Measurements from ENCODE around the gene FOXP1.

FOXP1 gene

GRCh38 chr3:71054312-71054711 is 529.2 kb downstream of the FOXP1 start:
- no peak for DNase-seq (ENCODE audit: low read depth)

DNA sequence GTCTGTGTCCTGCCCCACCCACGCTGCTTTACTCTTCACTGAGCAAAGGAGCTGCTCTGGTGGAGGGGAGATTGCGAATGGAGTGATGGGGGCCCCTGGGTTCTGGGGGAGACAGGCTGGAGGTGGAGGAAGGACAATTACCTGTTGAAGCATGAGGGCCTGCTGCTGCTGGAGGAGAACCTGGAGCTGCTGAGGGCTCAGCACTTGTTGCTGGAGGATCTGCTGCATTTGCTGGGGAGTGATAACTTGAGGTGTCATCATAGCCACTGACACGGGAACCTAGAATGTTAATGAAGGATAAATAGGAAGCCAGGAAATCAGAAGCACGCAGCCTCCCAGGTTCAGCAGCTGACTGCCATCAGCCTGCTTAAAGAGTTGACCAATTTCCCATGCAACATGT is 530.0 kb downstream of the FOXP1 start:
- DNase-seq (ENCODE audit: low read depth), result no peak

GRCh38 chr3:71052716-71053115 is 530.8 kb downstream of the FOXP1 start:
- no peak for DNase-seq (ENCODE audit: low read depth)

DNA sequence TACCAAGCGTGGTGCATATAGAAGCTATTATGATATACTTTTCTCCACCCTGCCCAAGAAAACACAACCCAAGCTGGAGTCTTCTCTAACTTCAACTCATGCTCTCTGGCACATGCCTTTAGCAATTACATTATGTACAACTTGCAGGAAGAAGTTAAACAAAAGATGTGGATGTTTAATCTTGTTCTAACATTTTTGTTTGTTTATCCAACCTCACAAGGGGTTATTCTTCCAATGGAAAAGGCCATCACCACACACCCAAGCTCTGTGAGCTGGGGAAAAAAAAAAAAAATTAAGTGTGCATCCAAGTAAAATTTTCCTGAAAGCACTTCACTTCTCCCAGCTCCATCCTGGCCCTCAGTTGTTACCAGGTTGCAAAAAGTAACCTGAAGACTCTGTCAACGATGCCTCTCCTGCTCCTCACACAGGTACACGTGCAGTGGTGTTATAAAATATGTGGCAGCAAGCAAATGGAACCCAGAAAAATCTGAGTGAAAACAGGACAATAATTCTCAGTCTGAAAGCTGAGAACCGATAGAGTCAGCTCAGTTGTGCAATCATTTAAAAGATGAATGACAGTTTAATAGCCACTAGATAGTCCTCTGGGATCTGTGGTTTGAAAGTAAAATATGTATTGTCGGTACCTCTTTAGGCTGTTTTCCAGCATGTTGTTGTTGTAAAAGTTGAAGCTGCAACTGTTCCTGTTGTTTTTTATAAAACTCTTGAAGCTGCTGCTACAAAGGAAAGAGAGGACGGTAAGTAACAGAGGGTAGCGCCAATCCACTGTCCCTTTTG is 531.4 kb downstream of the FOXP1 start:
- no peak for DNase-seq (ENCODE audit: low read depth)

GRCh38 chr3:71051259-71051595 is 532.3 kb downstream of the FOXP1 start:
- DNase-seq (ENCODE audit: low read depth), result no peak

DNA sequence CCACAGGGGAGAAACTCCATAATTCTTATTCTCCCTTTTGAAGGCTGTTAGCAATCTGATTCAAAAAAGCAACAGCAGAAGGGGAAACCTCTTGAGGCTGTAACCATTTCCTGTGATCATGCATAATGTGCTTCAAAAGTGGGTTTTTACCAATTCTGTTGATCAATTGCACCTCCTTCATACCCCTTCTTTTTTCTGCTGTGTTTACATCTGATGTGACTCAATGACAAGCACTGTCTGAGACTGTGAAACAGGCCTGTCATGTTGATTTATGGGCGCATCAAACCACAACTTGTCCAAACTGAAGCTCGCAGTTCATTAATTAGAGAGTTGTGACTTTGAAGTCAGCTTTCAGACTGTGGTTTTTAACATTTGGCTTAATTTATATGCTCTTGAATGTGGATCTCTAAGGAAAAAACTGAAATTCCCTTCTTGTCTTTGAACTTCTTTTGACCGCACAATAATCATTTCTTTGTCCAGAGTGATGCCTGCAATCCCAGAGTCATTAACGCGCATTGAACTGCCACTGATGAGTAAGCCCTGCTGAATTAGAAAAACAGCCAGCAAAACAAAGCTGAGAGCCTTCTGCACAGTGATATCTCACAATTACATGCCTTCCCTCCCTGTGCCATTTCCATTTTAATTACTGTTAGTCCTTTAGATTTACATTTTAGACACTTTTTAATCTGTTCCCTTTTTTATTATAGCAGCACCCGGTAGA is 532.8 kb downstream of the FOXP1 start:
- DNase-seq (ENCODE audit: low read depth), result no peak

DNA sequence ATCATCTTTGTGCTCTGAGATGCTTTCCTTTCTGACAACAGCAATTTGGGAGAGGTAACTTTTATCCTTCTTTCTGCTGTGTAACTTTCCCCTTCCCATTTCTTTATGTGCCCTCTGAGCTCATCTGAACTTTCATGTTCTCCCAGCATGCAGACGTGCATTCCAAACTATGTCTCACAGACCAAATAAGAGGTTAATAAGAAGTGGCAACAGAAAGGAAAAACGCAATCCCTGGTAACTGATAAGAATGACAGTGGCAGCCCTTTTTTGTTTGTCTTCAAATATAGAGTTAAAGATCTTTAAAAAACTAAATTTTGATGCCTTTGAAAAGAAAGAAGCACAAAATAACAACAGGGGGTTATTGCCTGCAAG is 533.4 kb downstream of the FOXP1 start:
- DNase-seq (ENCODE audit: low read depth), result no peak

GRCh38 chr3:71048948-71049347 is 534.6 kb downstream of the FOXP1 start:
- no peak for DNase-seq (ENCODE audit: low read depth)

- DNase-seq (ENCODE audit: low read depth), result no peak
Measured at GRCh38 chr3:71047616-71048531, 535.7 kb downstream of the FOXP1 start.

GRCh38 chr3:71046791-71047190 is 536.7 kb downstream of the FOXP1 start:
- DNase-seq (ENCODE audit: low read depth), result no peak

DNA sequence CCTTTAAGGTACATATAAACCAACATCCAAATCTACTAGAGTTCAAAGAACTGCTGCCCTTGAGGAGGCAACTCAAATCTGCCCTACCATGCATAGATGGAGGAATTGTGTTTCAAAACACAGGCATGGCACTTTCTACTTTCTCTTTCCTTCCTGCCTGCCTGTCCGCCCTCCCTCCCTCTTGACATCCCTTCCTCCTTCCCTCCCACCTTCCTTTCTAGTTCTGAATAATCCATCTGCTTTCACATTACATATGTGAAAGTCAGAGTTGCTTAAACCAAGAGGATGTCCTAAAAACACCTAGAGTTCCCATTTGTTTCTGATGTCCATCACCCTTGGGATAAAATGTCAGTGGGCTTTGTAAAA is 537.6 kb downstream of the FOXP1 start:
- DNase-seq (ENCODE audit: low read depth), result no peak

DNA sequence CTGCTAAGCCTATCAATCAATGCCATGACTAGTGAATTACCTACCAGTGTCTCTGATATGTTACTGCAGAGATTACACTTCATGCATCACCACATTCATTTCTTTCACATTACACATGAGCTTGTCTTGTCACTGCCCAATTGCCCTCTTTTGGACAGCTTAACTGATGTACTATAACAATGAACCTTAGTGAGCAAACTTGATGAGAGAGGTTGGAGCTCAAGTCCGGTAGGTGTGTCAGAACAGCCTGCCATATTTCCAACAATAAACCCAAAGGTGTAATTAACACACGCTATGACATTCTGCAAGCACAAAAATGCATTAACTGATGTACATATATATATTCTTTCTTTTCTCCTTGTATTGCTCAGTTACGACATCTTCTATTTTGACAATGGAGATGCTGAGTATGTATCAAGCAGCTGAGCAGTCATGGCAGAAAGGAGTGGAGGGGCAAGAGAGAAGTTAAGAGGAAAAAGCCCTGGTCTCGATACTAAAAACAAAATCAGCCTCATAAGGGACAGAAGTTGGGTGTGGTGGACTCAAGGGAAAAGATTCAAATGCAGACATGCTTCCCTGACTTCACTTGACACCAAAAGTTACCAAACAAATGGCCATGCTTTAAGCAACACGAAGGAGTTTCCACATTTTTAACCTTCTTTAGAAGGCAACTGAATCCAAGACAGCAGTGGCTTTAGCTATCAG is 538.2 kb downstream of the FOXP1 start:
- no peak for DNase-seq (ENCODE audit: low read depth)

DNA sequence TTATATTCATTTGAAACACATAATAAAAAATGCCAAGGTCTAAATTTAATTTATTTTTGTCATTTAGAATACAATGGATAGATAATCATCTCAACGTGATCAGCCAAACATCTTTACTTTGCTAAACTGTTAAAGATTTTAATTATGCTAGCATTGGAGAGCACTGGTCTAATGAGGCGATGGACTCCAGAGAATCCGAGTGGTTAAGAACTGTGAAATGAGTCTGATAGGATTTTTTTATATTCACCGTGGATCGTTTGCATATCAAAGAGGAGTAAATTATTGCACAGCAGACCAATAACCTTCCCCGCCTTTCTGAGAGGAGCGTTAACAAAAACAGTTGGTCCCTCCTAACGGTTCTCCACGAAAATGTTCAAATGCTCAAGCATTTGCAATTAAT is 540.8 kb downstream of the FOXP1 start:
- no peak for DNase-seq (ENCODE audit: low read depth)

- no peak for DNase-seq (ENCODE audit: low read depth)
Measured at GRCh38 chr3:71041371-71041770, 542.2 kb downstream of the FOXP1 start.

DNA sequence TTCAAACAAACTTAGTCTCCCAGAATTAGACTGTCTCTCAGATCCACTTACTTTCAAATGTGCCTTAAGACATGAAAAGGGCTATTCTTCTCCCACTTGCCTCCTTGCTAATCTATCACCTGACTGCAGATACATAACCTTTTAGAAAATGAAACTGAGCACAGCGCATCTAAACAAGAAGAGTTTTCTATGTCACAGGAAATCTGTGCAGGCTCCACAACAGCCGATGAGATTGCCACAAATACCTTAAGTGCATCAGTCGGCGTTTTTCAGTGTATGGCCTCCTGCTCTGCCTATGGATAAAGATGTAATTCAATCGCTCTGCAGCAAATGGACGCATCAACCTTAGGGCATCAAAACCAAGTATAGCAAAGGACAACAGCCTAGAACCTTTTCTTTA is 544.2 kb downstream of the FOXP1 start:
- DNase-seq (ENCODE audit: low read depth), result no peak

DNA sequence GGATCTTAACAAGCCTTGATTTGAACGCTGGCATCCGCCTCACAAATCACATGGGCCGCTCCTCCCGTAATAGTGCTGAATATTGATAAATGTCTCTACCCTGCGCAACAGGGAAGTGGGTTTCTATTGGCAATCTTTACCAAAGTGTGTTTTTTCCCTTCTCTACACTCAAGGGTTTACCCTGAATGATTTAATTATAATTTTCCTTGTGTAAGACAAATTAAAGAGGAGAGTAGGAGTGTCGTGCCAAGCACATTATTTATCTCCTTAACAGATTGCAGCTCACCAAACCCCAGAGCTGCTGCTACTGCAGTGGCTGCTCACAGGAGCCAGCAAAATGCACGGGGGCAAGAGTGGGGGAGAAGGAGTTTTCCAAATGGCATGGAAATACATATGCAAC is 545.8 kb downstream of the FOXP1 start:
- DNase-seq (ENCODE audit: low read depth), result no peak

DNA sequence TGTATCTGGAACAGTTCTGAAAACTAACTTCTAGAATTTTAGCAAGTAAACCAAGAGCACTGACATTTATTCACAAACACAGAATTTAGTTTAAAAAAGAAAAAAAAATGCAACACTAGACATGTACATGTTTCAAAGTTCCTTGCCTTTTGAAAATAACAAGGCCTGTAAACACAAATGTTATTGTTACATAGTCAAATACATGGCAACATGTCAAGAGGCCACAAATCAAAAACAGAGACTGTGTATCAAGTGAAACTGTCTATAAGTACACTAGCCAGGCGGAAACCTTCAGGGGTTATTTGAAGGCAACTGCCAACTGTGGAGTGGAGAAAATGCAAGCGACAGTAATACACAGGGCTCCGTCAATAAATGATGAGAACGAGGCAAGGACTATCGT is 547.6 kb downstream of the FOXP1 start:
- DNase-seq (ENCODE audit: low read depth), result no peak

DNA sequence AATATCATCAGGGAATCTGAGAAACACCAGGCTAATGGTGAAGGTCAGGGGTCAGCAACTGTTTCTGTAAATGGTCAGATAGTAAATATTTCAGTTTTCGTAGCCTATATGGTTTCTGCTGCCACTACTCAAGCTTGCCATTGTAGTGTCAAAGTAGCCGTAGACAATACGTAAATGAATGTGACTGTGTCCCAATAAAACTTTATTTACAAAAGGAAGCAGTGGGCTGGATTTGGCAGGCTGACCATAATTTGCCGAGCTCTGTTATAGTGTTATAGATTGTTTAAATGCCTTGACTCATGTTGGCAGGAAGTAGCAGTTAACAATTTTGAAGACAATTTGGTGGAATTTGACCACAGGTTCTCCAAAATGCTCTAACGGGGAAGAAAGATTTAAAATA is 548.2 kb downstream of the FOXP1 start:
- no peak for DNase-seq (ENCODE audit: low read depth)

DNA sequence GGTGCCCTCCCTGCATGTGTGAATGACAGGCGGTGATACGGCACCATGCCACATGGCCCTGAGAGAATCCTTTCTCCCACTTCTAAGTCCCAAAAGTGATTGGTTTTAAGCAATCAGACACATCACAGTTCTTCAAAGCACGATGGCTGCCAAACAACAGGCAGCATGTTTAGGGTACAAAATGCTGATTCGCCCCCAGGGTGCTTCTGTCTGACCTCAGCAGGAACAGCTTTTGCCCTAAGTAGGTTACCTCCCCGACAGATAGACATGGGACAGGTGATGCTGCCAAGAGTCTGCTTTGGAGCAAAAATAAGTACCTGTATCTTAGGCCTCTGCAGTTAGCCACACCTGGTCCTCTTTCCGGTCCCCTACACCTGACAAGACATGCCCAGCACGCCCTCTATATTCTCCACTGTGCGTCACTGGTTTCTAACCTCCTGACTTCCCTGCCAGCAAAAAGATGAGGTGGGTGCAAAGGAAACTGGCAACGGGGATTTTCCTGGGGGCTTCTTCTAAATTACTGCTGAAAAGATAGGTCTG is 549.8 kb downstream of the FOXP1 start:
- DNase-seq (ENCODE audit: low read depth), result no peak

GRCh38 chr3:71031914-71032521 is 551.5 kb downstream of the FOXP1 start:
- DNase-seq (ENCODE audit: low read depth), result no peak

- no peak for DNase-seq (ENCODE audit: low read depth)
Measured at GRCh38 chr3:71031181-71031580, 552.3 kb downstream of the FOXP1 start.

- DNase-seq (ENCODE audit: low read depth), result no peak
Measured at GRCh38 chr3:71030748-71031147, 552.8 kb downstream of the FOXP1 start.

Measured in stimulated activated CD8-positive, alpha-beta memory T cell treated with anti-CD3 and anti-CD28 coated beads, Interleukin-4, amount 100 ng/mL, for 24 hours (primary cell).